Fibroblast of lung (primary cell): Measurements from ENCODE around the gene ZNF835. TPM values are rescaled to one million over a fixed set of nuclear protein-coding genes. Genes with fewer than 3 reads are reported as not detected.

Experiments used
- DNase-seq, 2 donors: peaks; one replicate each; pipeline versions ENCODE4 v3.0.0 to v3.0.0-alpha.2; 2010; ENCODE audit warnings: low read depth in 2 of 2
- H2AFZ ChIP-seq: 2 replicates; pipeline ENCODE4 v1.5.1; 2012; ENCODE audit warnings: low read length, control low read depth, inconsistent platforms
- H3K27ac ChIP-seq: 2 replicates; pipeline ENCODE4 v1.5.1; 2011; ENCODE audit warnings: low read length, control low read depth; ENCODE audit not compliant: insufficient read depth
- H3K27me3 ChIP-seq: 2 replicates; pipeline ENCODE4 v1.5.1; 2011; ENCODE audit warnings: mild to moderate bottlenecking, low read length; ENCODE audit not compliant: control insufficient read depth, insufficient read depth
- H3K36me3 ChIP-seq: 2 replicates; pipeline ENCODE4 v1.5.1; 2011; ENCODE audit warnings: low read length; ENCODE audit not compliant: control insufficient read depth, insufficient read depth
- H3K4me1 ChIP-seq: 2 replicates; pipeline ENCODE4 v1.5.1; 2011; ENCODE audit warnings: low read length; ENCODE audit not compliant: control insufficient read depth, insufficient read depth; ENCODE audit errors: extremely low read depth
- H3K4me2 ChIP-seq: 2 replicates; pipeline ENCODE4 v1.5.1; 2011; ENCODE audit warnings: low read length, control low read depth; ENCODE audit not compliant: insufficient read depth; ENCODE audit errors: extremely low read depth
- H3K4me3 ChIP-seq, 4 experiments: fragments of 200-600 bp in 1 of 4; sonication (generic) in 1 of 4; replicated peaks in 1 of 4; 2 replicates each; pipeline ENCODE4 v1.5.1; 2011 to 2016; ENCODE audit warnings: low read length in 4 of 4, low read depth in 3 of 4, mild to moderate bottlenecking in 3 of 4, control low read depth in 2 of 4, inconsistent platforms in 1 of 4, mixed read lengths in 1 of 4; ENCODE audit not compliant: insufficient read depth in 1 of 4; ENCODE audit errors: control extremely low read depth in 1 of 4
- H3K79me2 ChIP-seq: 2 replicates; pipeline ENCODE4 v1.5.1; 2012; ENCODE audit warnings: mild to moderate bottlenecking, low read length, inconsistent platforms; ENCODE audit not compliant: control insufficient read depth, insufficient read depth
- H3K9ac ChIP-seq: 2 replicates; pipeline ENCODE4 v1.5.1; 2011; ENCODE audit warnings: mild to moderate bottlenecking, low read length, control low read depth; ENCODE audit not compliant: insufficient read depth
- H3K9me3 ChIP-seq: 2 replicates; pipeline ENCODE4 v1.5.1; 2012; ENCODE audit warnings: low read depth, low read length; ENCODE audit not compliant: control insufficient read depth, insufficient read depth
- H4K20me1 ChIP-seq: 2 replicates; pipeline ENCODE4 v1.5.1; 2011; ENCODE audit warnings: low read length; ENCODE audit not compliant: control insufficient read depth, insufficient read depth; ENCODE audit errors: extremely low read depth
- CTCF ChIP-seq, 2 donors: IDR thresholded peaks in 1 of 2; conservative IDR thresholded peaks in 1 of 2; 1 replicate in 1 of 2; 2 replicates in 1 of 2; pipeline ENCODE4 v1.5.1; 2011 to 2012; ENCODE audit warnings: low read length in 2 of 2, control low read depth in 1 of 2, inconsistent platforms in 1 of 2, low read depth in 1 of 2, mild to moderate bottlenecking in 1 of 2
- EZH2 ChIP-seq: IDR thresholded peaks from 2 replicates; pipeline ENCODE4 v1.5.1; 2012; ENCODE audit warnings: low read length, control low read depth, mild to moderate bottlenecking; ENCODE audit errors: missing control alignments
- polyA plus RNA-seq, 2 donors: library from polyadenylated mRNA; depleted of rRNA in 1 of 2; stranded (reverse) in 1 of 2; unstranded in 1 of 2; fragments of >200 nt; gene quantifications; 2 replicates each; pipeline ENCODE4 v1.2.1, GENCODE V29; 2011 to 2012; ENCODE audit warnings: missing spikeins in 1 of 2
- total RNA-seq: library from RNA; depleted of rRNA; stranded (reverse); fragments of >200 nt; gene quantifications from 2 replicates; pipeline ENCODE4 v1.2.1, GENCODE V29; 2014

Gene ZNF835
- total and polyA plus RNA-seq, 2 donors (not counting 1 experiment from before 2014, with no cell fraction given), result 3.6 TPM; not detected in 1

- no peak for DNase-seq
- H3K27ac ChIP-seq, result no peak overlapping the region
- H3K36me3 ChIP-seq, result no peaks in the 10 kb centered on the region
- H3K27me3 ChIP-seq, result no peaks in the 10 kb centered on the region
- H3K9me3 ChIP-seq, result no peaks in the 10 kb centered on the region
- H3K4me3 ChIP-seq, result no peak overlapping the region
- H3K79me2 ChIP-seq, result no peaks in the 10 kb centered on the region
- no peak overlapping the region for H3K4me2 ChIP-seq
- H2AFZ ChIP-seq, result no peak overlapping the region
- no peak overlapping the region for H3K9ac ChIP-seq
- TF ChIP-seq EZH2 (no peak), CTCF (conservative IDR thresholded peaks at IDR 0.05 in 1 of 2, IDR thresholded peaks at IDR 0.05 in 1 of 2; ENCODE audit: low read depth in 1 of 2, low read length in 2 of 2) (no peak)
- H4K20me1 ChIP-seq, result no peaks in the 10 kb centered on the region
- no peaks in the 10 kb centered on the region for H3K4me1 ChIP-seq
Observed at GRCh38 chr19:56670401-56670960, 1.1 kb downstream of the ZNF835 start.

- DNase-seq, result no peak
- no peaks in the 10 kb centered on the region for H3K9me3 ChIP-seq
Observed at GRCh38 chr19:56668676-56669075, 2.9 kb downstream of the ZNF835 start.

GRCh38 chr19:56667311-56667870 is 4.2 kb downstream of the ZNF835 start:
- TF ChIP-seq CTCF (conservative IDR thresholded peaks at IDR 0.05 in 1 of 2, IDR thresholded peaks at IDR 0.05 in 1 of 2; ENCODE audit: low read depth in 1 of 2, low read length in 2 of 2) (no peak), EZH2 (no peak)
- H3K27ac ChIP-seq, result no peak overlapping the region
- H3K27me3 ChIP-seq, result no peaks in the 10 kb centered on the region
- no peak overlapping the region for H2AFZ ChIP-seq
- no peak overlapping the region for H3K9ac ChIP-seq
- no peaks in the 10 kb centered on the region for H3K36me3 ChIP-seq
- H3K4me2 ChIP-seq, result no peak overlapping the region
- H3K4me3 ChIP-seq, result no peak overlapping the region
- H4K20me1 ChIP-seq, result no peaks in the 10 kb centered on the region
- DNase-seq, result no peak
- H3K4me1 ChIP-seq, result no peaks in the 10 kb centered on the region
- no peaks in the 10 kb centered on the region for H3K9me3 ChIP-seq
- H3K79me2 ChIP-seq, result no peaks in the 10 kb centered on the region

More at GRCh38 chr19:56668676-56669075, 2.9 kb downstream of the ZNF835 start:
- no peak overlapping the region for H3K4me3 ChIP-seq
- H3K27me3 ChIP-seq, result no peaks in the 10 kb centered on the region
- no peak overlapping the region for H3K4me2 ChIP-seq
- no peaks in the 10 kb centered on the region for H3K36me3 ChIP-seq
- H4K20me1 ChIP-seq, result no peaks in the 10 kb centered on the region
- no peaks in the 10 kb centered on the region for H3K4me1 ChIP-seq
- TF ChIP-seq CTCF (conservative IDR thresholded peaks at IDR 0.05 in 1 of 2, IDR thresholded peaks at IDR 0.05 in 1 of 2; ENCODE audit: low read depth in 1 of 2, low read length in 2 of 2) (no peak), EZH2 (no peak)
- no peak overlapping the region for H2AFZ ChIP-seq
- no peak overlapping the region for H3K9ac ChIP-seq
- H3K27ac ChIP-seq, result no peak overlapping the region
- H3K79me2 ChIP-seq, result no peaks in the 10 kb centered on the region
